GM19395 (cell line): ENCODE results near the gene IL1RAPL1.

Source experiments
- ATAC-seq: cut with Tn5 transposase; IDR thresholded peaks from one replicate; pipeline ENCODE4 v1.9.1; 2021; ENCODE audit warnings: mild to moderate bottlenecking, moderate library complexity; ENCODE audit not compliant: unreplicated experiment

The IL1RAPL1 gene

GRCh38 chrX:29604381-29604780 is 1017.1 kb downstream of the IL1RAPL1 start:
- ATAC-seq = no peak

- ATAC-seq = no peak
Observed at GRCh38 chrX:29617276-29617675, 1030.0 kb downstream of the IL1RAPL1 start.

GRCh38 chrX:29617725-29618124 is 1030.5 kb downstream of the IL1RAPL1 start:
- no peak for ATAC-seq

GRCh38 chrX:29627833-29628232 is 1040.6 kb downstream of the IL1RAPL1 start:
- ATAC-seq = peak; percentile 65

- ATAC-seq = no peak
Observed at GRCh38 chrX:29634516-29634915, 1047.3 kb downstream of the IL1RAPL1 start.

- ATAC-seq = no peak
Observed at GRCh38 chrX:29636331-29636730, 1049.1 kb downstream of the IL1RAPL1 start.

- ATAC-seq = no peak
Observed at GRCh38 chrX:29640106-29640505, 1052.9 kb downstream of the IL1RAPL1 start.

GRCh38 chrX:29641461-29641860 is 1054.2 kb downstream of the IL1RAPL1 start:
- no peak for ATAC-seq

GRCh38 chrX:29643181-29643580 is 1055.9 kb downstream of the IL1RAPL1 start:
- no peak for ATAC-seq

GRCh38 chrX:29648161-29648560 is 1060.9 kb downstream of the IL1RAPL1 start:
- ATAC-seq = no peak

- ATAC-seq = no peak
Observed at GRCh38 chrX:29652484-29652883, 1065.2 kb downstream of the IL1RAPL1 start.

- no peak for ATAC-seq
Observed at GRCh38 chrX:29653721-29654120, 1066.5 kb downstream of the IL1RAPL1 start.

- ATAC-seq = no peak
Observed at GRCh38 chrX:29659911-29660310, 1072.7 kb downstream of the IL1RAPL1 start.

- ATAC-seq = no peak
Observed at GRCh38 chrX:29661290-29661689, 1074.0 kb downstream of the IL1RAPL1 start.

- no peak for ATAC-seq
Observed at GRCh38 chrX:29662101-29662500, 1074.9 kb downstream of the IL1RAPL1 start.

- peak; percentile 86 for ATAC-seq
Observed at GRCh38 chrX:29662759-29663503, 1075.7 kb downstream of the IL1RAPL1 start.

GRCh38 chrX:29665532-29665931 is 1078.3 kb downstream of the IL1RAPL1 start:
- ATAC-seq = no peak

- no peak for ATAC-seq
Observed at GRCh38 chrX:29666366-29666765, 1079.1 kb downstream of the IL1RAPL1 start.

- ATAC-seq = no peak
Observed at GRCh38 chrX:29671421-29671820, 1084.2 kb downstream of the IL1RAPL1 start.

GRCh38 chrX:29687687-29688086 is 1100.4 kb downstream of the IL1RAPL1 start:
- ATAC-seq = no peak

GRCh38 chrX:29690061-29690460 is 1102.8 kb downstream of the IL1RAPL1 start:
- no peak for ATAC-seq

GRCh38 chrX:29691044-29691443 is 1103.8 kb downstream of the IL1RAPL1 start:
- ATAC-seq = no peak

- no peak for ATAC-seq
Observed at GRCh38 chrX:29693912-29694311, 1106.7 kb downstream of the IL1RAPL1 start.
